ENCODE measurements around the gene POGZ. TPM values are rescaled to one million over a fixed set of nuclear protein-coding genes. Genes with fewer than 3 reads are reported as not detected.
A peak's percentile ranks its signal among the peaks of the same experiment; 100 is the strongest.
"Not testable (repeated sequence)": the region's sequence is repeated elsewhere in the genome, so short reads cannot be mapped to it uniquely, and the experiment has no call there.

Gene POGZ
- total RNA-seq, 4 donors from 2014 or later, result 25.8 to 68.2 (median 47.3) TPM

- 0 to 1% methylated on average over 23 to 34 of the region's 63 CpGs for WGBS, 2 donors (ENCODE audit: low coverage in 1 of 2)
- TF ChIP-seq EP300 (IDR thresholded peaks at IDR 0.05) (no peak), POLR2A (IDR thresholded peaks at IDR 0.05) (peak; percentile 43 to 77), CTCF (IDR thresholded peaks at IDR 0.05) (peak in 3 of 4 experiments; percentile 45 to 50 (median 50)), POLR2AphosphoS5 (IDR thresholded peaks at IDR 0.05) (peak; percentile 97)
Observed at GRCh38 chr1:151399324-151400171, 59.7 kb downstream of the POGZ start, which contains the start of gene PSMB4. PSMB4 (plus strand) TSS chr1:151399573; CDS start chr1:151399588, 15 bp downstream.

GRCh38 chr1:151396265-151396664 lies 63.0 kb downstream of the POGZ start:
- Histone ChIP-seq H3K36me3 (peaks cover 0 to 11% of the 10 kb centered on the region in 2 donors), H3K4me1 (peaks cover 6 to 21% (median 11%) of the 10 kb centered on the region in 3 donors)
- H3K4me3 ChIP-seq, H3K27me3 ChIP-seq, ATAC-seq, H3K27ac ChIP-seq, H3K9me3 ChIP-seq: not testable (repeated sequence)
- 68 to 80% methylated on average over 4 to 5 of the region's 5 CpGs for WGBS, 2 donors (ENCODE audit: low coverage in 1 of 2)

More at GRCh38 chr1:151399324-151400171, 59.7 kb downstream of the POGZ start, which contains the start of gene PSMB4:
- peak within 1 kb of the TSS; percentile 86 to 90 for H3K4me3 ChIP-seq
- no peaks in the 10 kb centered on the region for H3K27me3 ChIP-seq
- H3K36me3 ChIP-seq, result peaks cover 0 to 43% of the 10 kb centered on the region in 2 donors
- H3K9me3 ChIP-seq, result no peaks in the 10 kb centered on the region
- ATAC-seq, result peak; percentile 95
- H3K4me1 ChIP-seq, result peaks cover 6 to 29% (median 11%) of the 10 kb centered on the region in 3 donors
- H3K27ac ChIP-seq, result peak within 1 kb of the TSS; percentile 88 to 95 (median 92)

GRCh38 chr1:151393583-151393982 lies 65.7 kb downstream of the POGZ start:
- no peak overlapping the region for H3K27ac ChIP-seq
- H3K9me3 ChIP-seq, result no peaks in the 10 kb centered on the region
- H3K27me3 ChIP-seq, result no peaks in the 10 kb centered on the region
- peaks cover 0 to 1% (median 0%) of the 10 kb centered on the region in 3 donors for H3K4me1 ChIP-seq
- ATAC-seq, result no peak
- no peak overlapping the region for H3K4me3 ChIP-seq
- no peaks in the 10 kb centered on the region for H3K36me3 ChIP-seq
- TF ChIP-seq EP300 (IDR thresholded peaks at IDR 0.05) (no peak), CTCF (IDR thresholded peaks at IDR 0.05) (no peak), POLR2A (IDR thresholded peaks at IDR 0.05) (no peak), POLR2AphosphoS5 (IDR thresholded peaks at IDR 0.05) (no peak)

GRCh38 chr1:151391079-151391563 lies 68.2 kb downstream of the POGZ start:
- no peaks in the 10 kb centered on the region for H3K36me3 ChIP-seq
- H3K27me3 ChIP-seq, result no peaks in the 10 kb centered on the region
- no peak for ATAC-seq
- no peaks in the 10 kb centered on the region for H3K9me3 ChIP-seq
- 69 to 86% methylated on average over 2 to 3 of the region's 3 CpGs for WGBS, 2 donors (ENCODE audit: low coverage in 1 of 2)
- H3K4me1 ChIP-seq, result no peaks in the 10 kb centered on the region
- no peak overlapping the region for H3K27ac ChIP-seq
- H3K4me3 ChIP-seq, result no peak overlapping the region
- TF ChIP-seq POLR2A (IDR thresholded peaks at IDR 0.05) (no peak), CTCF (IDR thresholded peaks at IDR 0.05) (no peak), POLR2AphosphoS5 (IDR thresholded peaks at IDR 0.05) (no peak), EP300 (IDR thresholded peaks at IDR 0.05) (no peak)

GRCh38 chr1:151390221-151391078 lies 68.8 kb downstream of the POGZ start:
- not testable (repeated sequence) for H3K9me3 ChIP-seq, H3K27me3 ChIP-seq, H3K4me1 ChIP-seq, H3K36me3 ChIP-seq, H3K4me3 ChIP-seq, ATAC-seq, H3K27ac ChIP-seq
- WGBS, 2 donors (ENCODE audit: low coverage in 1 of 2), result 84 to 90% methylated on average over 9 to 22 of the region's 22 CpGs

All from gastroesophageal sphincter (tissue), 4 donors.